KMS-11 (cell line): ENCODE results near the gene C1orf198.

Experiments
- H2AFZ ChIP-seq: fragments of 200-600 bp; sonication (generic); 2 replicates; pipeline ENCODE4 v1.6.1; 2016; ENCODE audit warnings: antibody characterized with exemption, mixed run types, low read depth
- H3K27ac ChIP-seq: fragments of 200-600 bp; sonication (generic); 2 replicates; pipeline ENCODE4 v1.6.1; 2016; ENCODE audit warnings: mild to moderate bottlenecking, mixed run types
- H3K27me3 ChIP-seq: fragments of 200-600 bp; sonication (generic); 2 replicates; pipeline ENCODE4 v1.6.1; 2017; ENCODE audit warnings: mild to moderate bottlenecking, low read depth, mixed run types, moderate library complexity; ENCODE audit not compliant: insufficient read depth
- H3K36me3 ChIP-seq: fragments of 200-600 bp; sonication (generic); 2 replicates; pipeline ENCODE4 v1.6.1; 2017; ENCODE audit warnings: mild to moderate bottlenecking, mixed run types; ENCODE audit not compliant: insufficient read depth
- H3K4me1 ChIP-seq: fragments of 200-600 bp; sonication (generic); 2 replicates; pipeline ENCODE4 v1.6.1; 2016; ENCODE audit warnings: mild to moderate bottlenecking, low read depth, mixed run types; ENCODE audit not compliant: poor library complexity, severe bottlenecking
- H3K4me2 ChIP-seq: fragments of 200-600 bp; sonication (generic); 2 replicates; pipeline ENCODE4 v1.7.0; 2016; ENCODE audit warnings: mild to moderate bottlenecking, mixed run types
- H3K4me3 ChIP-seq: fragments of 200-600 bp; sonication (generic); IDR thresholded peaks from 2 replicates; pipeline ENCODE4 v1.6.1; 2017; ENCODE audit warnings: low read depth, low read length, mixed read lengths; ENCODE audit not compliant: insufficient read depth
- H3K79me2 ChIP-seq: fragments of 200-600 bp; sonication (generic); 2 replicates; pipeline ENCODE4 v1.6.1; 2016; ENCODE audit warnings: low read depth, mixed run types; ENCODE audit not compliant: insufficient read depth
- H3K9ac ChIP-seq: fragments of 200-600 bp; sonication (generic); 2 replicates; pipeline ENCODE4 v1.6.1; 2016; ENCODE audit warnings: mild to moderate bottlenecking, mixed run types
- H4K20me1 ChIP-seq: fragments of 200-600 bp; sonication (generic); 2 replicates; pipeline ENCODE4 v1.6.1; 2016; ENCODE audit warnings: mild to moderate bottlenecking, mixed run types; ENCODE audit not compliant: insufficient read depth
- TF ChIP-seq, protein P1 (sequence below): fragments of 200-600 bp; sonication (generic); conservative IDR thresholded peaks from 2 replicates; pipeline ENCODE4 v1.6.1; 2017; ENCODE audit warnings: low read depth, mild to moderate bottlenecking, antibody characterized with exemption, low read length, moderate library complexity, mixed read lengths

C1orf198 gene

DNA sequence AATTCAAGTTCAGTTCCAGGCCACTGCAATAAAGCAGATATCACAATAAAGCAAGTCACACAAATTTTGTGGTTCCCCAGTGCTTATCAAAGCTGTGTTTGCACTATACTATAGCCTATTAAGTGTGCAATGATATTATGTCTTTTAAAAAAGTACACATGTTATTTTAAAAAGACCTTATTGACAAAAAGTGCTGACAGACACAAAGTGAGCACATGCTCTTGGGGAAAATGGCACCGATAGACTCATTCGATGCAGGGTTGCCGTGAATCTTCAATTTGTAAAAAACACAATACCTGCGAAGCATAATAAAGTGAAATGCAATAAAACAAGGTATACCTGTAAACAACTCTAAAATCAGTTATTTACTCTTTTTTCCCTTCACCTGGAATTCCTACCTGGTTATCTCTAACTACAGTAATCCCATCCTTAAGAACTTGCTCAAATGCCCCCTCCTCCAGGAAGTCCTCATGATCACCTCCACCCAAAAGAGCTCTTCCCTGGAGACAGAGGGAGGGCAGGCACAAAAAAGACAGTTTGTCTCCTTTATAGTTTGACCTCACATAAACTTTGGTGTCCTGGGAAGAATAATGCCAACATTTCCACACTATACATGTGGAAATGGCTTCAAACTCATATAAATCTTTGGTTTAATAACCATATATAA lies 9.7 kb upstream of the C1orf198 start:
- no peak overlapping the region for H3K27ac ChIP-seq
- H2AFZ ChIP-seq: no peak overlapping the region
- no peak overlapping the region for H3K9ac ChIP-seq
- TF ChIP-seq, protein P1, sequence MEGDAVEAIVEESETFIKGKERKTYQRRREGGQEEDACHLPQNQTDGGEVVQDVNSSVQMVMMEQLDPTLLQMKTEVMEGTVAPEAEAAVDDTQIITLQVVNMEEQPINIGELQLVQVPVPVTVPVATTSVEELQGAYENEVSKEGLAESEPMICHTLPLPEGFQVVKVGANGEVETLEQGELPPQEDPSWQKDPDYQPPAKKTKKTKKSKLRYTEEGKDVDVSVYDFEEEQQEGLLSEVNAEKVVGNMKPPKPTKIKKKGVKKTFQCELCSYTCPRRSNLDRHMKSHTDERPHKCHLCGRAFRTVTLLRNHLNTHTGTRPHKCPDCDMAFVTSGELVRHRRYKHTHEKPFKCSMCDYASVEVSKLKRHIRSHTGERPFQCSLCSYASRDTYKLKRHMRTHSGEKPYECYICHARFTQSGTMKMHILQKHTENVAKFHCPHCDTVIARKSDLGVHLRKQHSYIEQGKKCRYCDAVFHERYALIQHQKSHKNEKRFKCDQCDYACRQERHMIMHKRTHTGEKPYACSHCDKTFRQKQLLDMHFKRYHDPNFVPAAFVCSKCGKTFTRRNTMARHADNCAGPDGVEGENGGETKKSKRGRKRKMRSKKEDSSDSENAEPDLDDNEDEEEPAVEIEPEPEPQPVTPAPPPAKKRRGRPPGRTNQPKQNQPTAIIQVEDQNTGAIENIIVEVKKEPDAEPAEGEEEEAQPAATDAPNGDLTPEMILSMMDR: no peak
- H3K27me3 ChIP-seq: no peaks in the 10 kb centered on the region
- H3K4me1 ChIP-seq: no peaks in the 10 kb centered on the region
- H3K4me2 ChIP-seq: no peak overlapping the region
- no peaks in the 10 kb centered on the region for H3K79me2 ChIP-seq
- H3K4me3 ChIP-seq: no peak overlapping the region
- no peaks in the 10 kb centered on the region for H4K20me1 ChIP-seq
- H3K36me3 ChIP-seq: no peaks in the 10 kb centered on the region

- no peaks in the 10 kb centered on the region for H3K36me3 ChIP-seq
- no peak overlapping the region for H3K27ac ChIP-seq
- no peak overlapping the region for H3K9ac ChIP-seq
- H4K20me1 ChIP-seq: no peaks in the 10 kb centered on the region
- no peaks in the 10 kb centered on the region for H3K79me2 ChIP-seq
- no peak overlapping the region for H3K4me3 ChIP-seq
- H3K4me1 ChIP-seq: no peaks in the 10 kb centered on the region
- no peak overlapping the region for H3K4me2 ChIP-seq
- no peak overlapping the region for H2AFZ ChIP-seq
- TF ChIP-seq, protein P1: no peak
- no peaks in the 10 kb centered on the region for H3K27me3 ChIP-seq
Observed at GRCh38 chr1:230877146-230877923, 9.0 kb upstream of the C1orf198 start.

DNA sequence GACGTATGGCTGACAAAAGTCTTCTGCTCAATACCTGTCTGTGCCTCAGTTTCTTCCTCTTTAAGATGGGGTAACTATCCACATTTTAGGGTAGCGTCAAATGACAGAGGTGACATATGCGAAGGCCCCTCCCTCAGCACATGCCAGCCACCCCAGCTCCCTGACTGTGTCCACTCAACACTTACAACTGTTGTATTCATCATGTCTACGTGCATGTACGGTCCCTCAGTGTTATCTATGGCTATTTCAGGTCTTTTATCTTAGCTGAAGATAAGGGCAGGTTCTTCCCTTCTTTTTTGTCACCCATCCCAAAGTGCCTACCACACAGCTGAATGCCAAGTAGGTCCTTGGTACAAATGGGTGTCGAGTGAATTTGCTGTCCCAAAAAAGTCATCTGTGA lies 8.3 kb upstream of the C1orf198 start:
- Histone ChIP-seq H3K4me1 (no peaks in the 10 kb centered on the region), H3K4me2 (no peak overlapping the region), H4K20me1 (no peaks in the 10 kb centered on the region), H3K4me3 (no peak overlapping the region), H2AFZ (no peak overlapping the region), H3K27ac (no peak overlapping the region), H3K9ac (no peak overlapping the region), H3K79me2 (no peaks in the 10 kb centered on the region), H3K36me3 (no peaks in the 10 kb centered on the region), H3K27me3 (no peaks in the 10 kb centered on the region)
- TF ChIP-seq, protein P1: no peak

GRCh38 chr1:230875370-230875769 lies 7.0 kb upstream of the C1orf198 start:
- Histone ChIP-seq H3K79me2 (no peaks in the 10 kb centered on the region), H3K4me1 (no peaks in the 10 kb centered on the region), H3K27ac (no peak overlapping the region), H3K4me2 (no peak overlapping the region), H3K4me3 (no peak overlapping the region), H2AFZ (no peak overlapping the region), H3K27me3 (no peaks in the 10 kb centered on the region), H4K20me1 (no peaks in the 10 kb centered on the region), H3K9ac (no peak overlapping the region), H3K36me3 (no peaks in the 10 kb centered on the region)
- TF ChIP-seq, protein P1: no peak
